Stimulated activated CD4-positive, alpha-beta T cell treated with anti-CD3 and anti-CD28 coated beads, Interleukin-4, amount 100 ng/mL, for 48 hours (primary cell): Measurements from ENCODE around the gene HEXIM1.

Experiments
- DNase-seq, 2 donors: peaks; one replicate each; pipeline ENCODE4 v3.0.0-alpha.2; 2020; ENCODE audit warnings: low read depth in 2 of 2

Gene HEXIM1

GRCh38 chr17:45148183-45149036 is at the start of gene HEXIM1:
HEXIM1 (plus strand) TSS chr17:45148475; CDS start chr17:45149191, 716 bp downstream.
- DNase-seq = peak; percentile 95 to 97

GRCh38 chr17:45098869-45099616 is 49.2 kb upstream of the HEXIM1 start:
- DNase-seq = peak; percentile 65 to 72

GRCh38 chr17:45101546-45101882 is 46.8 kb upstream of the HEXIM1 start:
- no peak for DNase-seq

GRCh38 chr17:45101883-45102811 is 46.1 kb upstream of the HEXIM1 start:
- no peak for DNase-seq

- no peak for DNase-seq
These were observed 45.4 kb upstream of the HEXIM1 start for GRCh38 chr17:45102856-45103255.

GRCh38 chr17:45103269-45103795 is 44.9 kb upstream of the HEXIM1 start:
- DNase-seq = no peak

- DNase-seq = no peak
These were observed 44.2 kb upstream of the HEXIM1 start for GRCh38 chr17:45104029-45104428.

- no peak for DNase-seq
These were observed 43.8 kb upstream of the HEXIM1 start for GRCh38 chr17:45104497-45104896.

- no peak for DNase-seq
These were observed 43.2 kb upstream of the HEXIM1 start for GRCh38 chr17:45104907-45105624.

GRCh38 chr17:45106096-45106495 is 42.2 kb upstream of the HEXIM1 start:
- DNase-seq = no peak

GRCh38 chr17:45106582-45106981 is 41.7 kb upstream of the HEXIM1 start:
- no peak for DNase-seq

GRCh38 chr17:45107293-45108010 is 40.8 kb upstream of the HEXIM1 start:
- DNase-seq = no peak

- DNase-seq = no peak
These were observed 40.2 kb upstream of the HEXIM1 start for GRCh38 chr17:45108051-45108450.

GRCh38 chr17:45108595-45109521 is 39.4 kb upstream of the HEXIM1 start:
- no peak for DNase-seq

- no peak for DNase-seq
These were observed 37.3 kb upstream of the HEXIM1 start for GRCh38 chr17:45110676-45111611.

GRCh38 chr17:45111850-45112249 is 36.4 kb upstream of the HEXIM1 start:
- DNase-seq = no peak

GRCh38 chr17:45112559-45113423 is 35.5 kb upstream of the HEXIM1 start:
- no peak for DNase-seq
